GM23338 (cell line): ENCODE results near the gene MPRIP. TPM values are rescaled to one million over a fixed set of nuclear protein-coding genes. Genes with fewer than 3 reads are reported as not detected.
A peak's percentile ranks its signal among the peaks of the same experiment; 100 is the strongest.

Source experiments
- ATAC-seq: fragments of 200-7000 bp; cut with Tn5 transposase; 3 replicates; pipeline ENCODE4 v1.9.1; 2020
- DNase-seq: peaks from one replicate; pipeline ENCODE4 v3.0.0-alpha.2; 2015; ENCODE audit warnings: low spot score
- H2AFZ ChIP-seq: fragments of 200-600 bp; sonication (generic); 2 replicates; pipeline ENCODE4 v1.8.0; 2016; ENCODE audit warnings: antibody characterized with exemption, mild to moderate bottlenecking, moderate library complexity
- H3F3A ChIP-seq: fragments of 200-600 bp; sonication (generic); replicated peaks from 2 replicates; pipeline ENCODE4 v1.8.0; 2017; ENCODE audit warnings: antibody characterized with exemption, mixed run types, low read depth
- H3K27ac ChIP-seq: fragments of 200-600 bp; sonication (generic); 2 replicates; pipeline ENCODE4 v1.6.1; 2016; ENCODE audit warnings: low read depth
- H3K27me3 ChIP-seq: fragments of 200-600 bp; sonication (generic); 2 replicates; pipeline ENCODE4 v1.8.0; 2016; ENCODE audit warnings: mild to moderate bottlenecking, mixed run types, moderate library complexity; ENCODE audit not compliant: insufficient read depth
- H3K36me3 ChIP-seq: fragments of 200-600 bp; sonication (generic); 2 replicates; pipeline ENCODE4 v1.8.0; 2016; ENCODE audit warnings: mild to moderate bottlenecking; ENCODE audit not compliant: insufficient read depth
- H3K4me1 ChIP-seq: fragments of 200-600 bp; sonication (generic); 2 replicates; pipeline ENCODE4 v1.8.0; 2016; ENCODE audit warnings: mild to moderate bottlenecking, moderate library complexity; ENCODE audit not compliant: insufficient read depth
- H3K4me2 ChIP-seq: fragments of 200-600 bp; sonication (generic); 2 replicates; pipeline ENCODE4 v1.7.1; 2017; ENCODE audit warnings: mixed run types
- H3K4me3 ChIP-seq: fragments of 200-600 bp; sonication (generic); 2 replicates; pipeline ENCODE4 v1.6.1; 2016; ENCODE audit warnings: mixed run types
- H3K79me2 ChIP-seq: fragments of 200-600 bp; sonication (generic); replicated peaks from 2 replicates; pipeline ENCODE4 v1.8.0; 2017; ENCODE audit warnings: mild to moderate bottlenecking; ENCODE audit not compliant: insufficient read depth
- H3K9me2 ChIP-seq: fragments of 200-600 bp; sonication (generic); 2 replicates; pipeline ENCODE4 v1.8.0; 2017; ENCODE audit not compliant: insufficient read depth
- H4K20me1 ChIP-seq: fragments of 200-600 bp; sonication (generic); replicated peaks from 2 replicates; pipeline ENCODE4 v1.8.0; 2017; ENCODE audit warnings: mild to moderate bottlenecking; ENCODE audit not compliant: insufficient read depth
- H3K27ac Mint-ChIP-seq: 2 replicates; pipeline ENCODE4 v1.8.0; 2020; ENCODE audit warnings: inconsistent platforms, mild to moderate bottlenecking, moderate library complexity, mixed read lengths
- H3K27me3 Mint-ChIP-seq: 3 replicates; pipeline ENCODE4 v1.8.0; 2022; ENCODE audit warnings: low read depth, mild to moderate bottlenecking, moderate library complexity, mixed read lengths, inconsistent platforms; ENCODE audit not compliant: insufficient read depth, poor library complexity
- H3K36me3 Mint-ChIP-seq: 3 replicates; pipeline ENCODE4 v1.8.0; 2021; ENCODE audit warnings: low read depth, mild to moderate bottlenecking, inconsistent platforms, moderate library complexity, mixed read lengths
- H3K4me1 Mint-ChIP-seq: 3 replicates; pipeline ENCODE4 v1.8.0; 2020; ENCODE audit warnings: mild to moderate bottlenecking, inconsistent platforms, mixed read lengths
- H3K4me3 Mint-ChIP-seq: 3 replicates; pipeline ENCODE4 v1.8.0; 2021; ENCODE audit warnings: moderate library complexity, mild to moderate bottlenecking, inconsistent platforms, mixed read lengths
- H3K9me3 Mint-ChIP-seq: 3 replicates; pipeline ENCODE4 v1.8.0; 2020; ENCODE audit warnings: moderate library complexity, mild to moderate bottlenecking, inconsistent platforms, mixed read lengths
- CREB1 ChIP-seq: fragments of 250-450 bp; sonication (Bioruptor Pico); IDR thresholded peaks from 2 replicates; pipeline ENCODE4 v1.5.0; 2020; ENCODE audit warnings: low read depth, mild to moderate bottlenecking, moderate library complexity
- EZH2 ChIP-seq: fragments of 200-600 bp; sonication (generic); IDR thresholded peaks from one replicate; pipeline ENCODE4 v1.8.0; 2017; ENCODE audit warnings: antibody characterized with exemption, mild to moderate bottlenecking, low read depth; ENCODE audit not compliant: unreplicated experiment
- EZH2phosphoT487 ChIP-seq: fragments of 200-600 bp; sonication (generic); IDR thresholded peaks from one replicate; pipeline ENCODE4 v1.8.1; 2018; ENCODE audit warnings: antibody characterized with exemption; ENCODE audit not compliant: unreplicated experiment
- NANOG ChIP-seq: IDR thresholded peaks from 2 replicates; pipeline ENCODE4 v1.6.1; 2016; ENCODE audit warnings: antibody characterized with exemption, borderline replicate concordance
- POLR2AphosphoS5 ChIP-seq: IDR thresholded peaks from 2 replicates; pipeline ENCODE4 v1.6.1; 2016; ENCODE audit warnings: antibody characterized with exemption, low read depth
- STAT1 ChIP-seq: IDR thresholded peaks from one replicate; pipeline ENCODE4 v1.6.1; 2016; ENCODE audit warnings: antibody characterized with exemption; ENCODE audit not compliant: unreplicated experiment
- ZNF114 ChIP-seq: fragments of 250-450 bp; sonication (Bioruptor Pico); IDR thresholded peaks from 2 replicates; pipeline ENCODE4 v1.5.0; 2020; ENCODE audit warnings: mild to moderate bottlenecking, moderate library complexity
- ZNF331 ChIP-seq: fragments of 250-450 bp; sonication (Bioruptor Pico); IDR thresholded peaks from 2 replicates; pipeline ENCODE4 v1.5.0; 2020; ENCODE audit warnings: low read depth, mild to moderate bottlenecking, moderate library complexity
- polyA plus RNA-seq: library from polyadenylated mRNA; unstranded; fragments of >200 nt; fragmentation: Nextera tagmentation; extraction: Ambion mirVana; gene quantifications from 2 replicates; pipeline ENCODE4 v1.2.1, GENCODE V29; 2016
- total RNA-seq: library from RNA; depleted of rRNA; stranded (reverse); fragments of >200 nt; shearing (Covaris generic); gene quantifications from 2 replicates; pipeline ENCODE4 v1.2.3, GENCODE V29; 2014
- TF ChIP-seq, protein P1 (sequence below): IDR thresholded peaks from one replicate; pipeline ENCODE4 v1.6.1; 2018; ENCODE audit warnings: antibody characterized with exemption; ENCODE audit not compliant: unreplicated experiment
- TF ChIP-seq, protein P2 (sequence below): IDR thresholded peaks from 2 replicates; pipeline ENCODE4 v1.6.1; 2016; ENCODE audit warnings: antibody characterized with exemption
- TF ChIP-seq, protein P3 (sequence below): fragments of 250-450 bp; sonication (Bioruptor Pico); IDR thresholded peaks from 2 replicates; pipeline ENCODE4 v1.5.0; 2020; ENCODE audit warnings: mild to moderate bottlenecking, moderate library complexity
- TF ChIP-seq, protein P4 (sequence below), 2 experiments: fragments of 200-600 bp in 1 of 2; sonication (generic) in 1 of 2; conservative IDR thresholded peaks; 2 replicates each; pipeline versions ENCODE4 v1.5.1 to v1.6.1; 2016 to 2017; ENCODE audit warnings: antibody characterized with exemption in 2 of 2, low read depth in 2 of 2, mild to moderate bottlenecking in 2 of 2, moderate library complexity in 1 of 2

MPRIP gene
- total and polyA plus RNA-seq, 2 experiments from 2014 or later, result 39.3 to 113 TPM

DNA sequence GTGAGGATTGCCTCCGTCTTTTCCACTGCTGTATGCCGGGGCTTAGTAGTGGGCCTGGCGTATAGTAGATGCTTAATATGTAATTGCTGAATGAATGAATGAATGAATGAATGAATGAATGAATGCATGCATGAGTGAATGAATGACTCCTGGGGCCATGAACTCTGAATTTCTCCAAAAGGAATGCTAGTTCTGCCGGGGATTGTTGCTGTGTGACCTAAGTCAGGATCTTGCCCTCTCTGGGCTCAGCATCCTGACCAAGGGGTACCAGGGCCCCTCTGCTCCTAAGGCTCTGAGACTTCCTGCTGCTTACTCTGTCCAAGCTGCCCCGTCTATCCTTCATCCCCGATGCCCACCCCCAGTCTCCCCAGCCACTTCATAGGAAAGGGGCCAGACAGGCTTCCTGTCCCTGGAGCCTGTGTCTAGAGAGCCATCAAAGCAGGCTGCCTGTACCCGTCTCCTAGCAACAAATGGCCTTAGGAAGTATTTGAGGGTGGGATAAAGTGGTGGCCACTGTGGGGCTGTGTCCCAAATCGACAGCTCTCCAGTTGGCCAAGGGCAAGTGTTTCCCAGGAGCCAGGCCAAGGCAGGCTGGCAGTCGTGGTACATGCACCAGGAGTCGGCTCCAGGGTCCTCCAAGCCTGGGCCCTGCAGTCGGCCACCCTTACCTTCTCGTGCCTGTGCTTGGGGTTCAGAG lies 11.6 kb upstream of the MPRIP start:
- H3K27ac Mint-ChIP-seq, result no peak overlapping the region; the same call in 1 of the 2 replicates
- peaks cover 31% of the 10 kb centered on the region for H3K4me1 Mint-ChIP-seq
- TF ChIP-seq, protein P1, sequence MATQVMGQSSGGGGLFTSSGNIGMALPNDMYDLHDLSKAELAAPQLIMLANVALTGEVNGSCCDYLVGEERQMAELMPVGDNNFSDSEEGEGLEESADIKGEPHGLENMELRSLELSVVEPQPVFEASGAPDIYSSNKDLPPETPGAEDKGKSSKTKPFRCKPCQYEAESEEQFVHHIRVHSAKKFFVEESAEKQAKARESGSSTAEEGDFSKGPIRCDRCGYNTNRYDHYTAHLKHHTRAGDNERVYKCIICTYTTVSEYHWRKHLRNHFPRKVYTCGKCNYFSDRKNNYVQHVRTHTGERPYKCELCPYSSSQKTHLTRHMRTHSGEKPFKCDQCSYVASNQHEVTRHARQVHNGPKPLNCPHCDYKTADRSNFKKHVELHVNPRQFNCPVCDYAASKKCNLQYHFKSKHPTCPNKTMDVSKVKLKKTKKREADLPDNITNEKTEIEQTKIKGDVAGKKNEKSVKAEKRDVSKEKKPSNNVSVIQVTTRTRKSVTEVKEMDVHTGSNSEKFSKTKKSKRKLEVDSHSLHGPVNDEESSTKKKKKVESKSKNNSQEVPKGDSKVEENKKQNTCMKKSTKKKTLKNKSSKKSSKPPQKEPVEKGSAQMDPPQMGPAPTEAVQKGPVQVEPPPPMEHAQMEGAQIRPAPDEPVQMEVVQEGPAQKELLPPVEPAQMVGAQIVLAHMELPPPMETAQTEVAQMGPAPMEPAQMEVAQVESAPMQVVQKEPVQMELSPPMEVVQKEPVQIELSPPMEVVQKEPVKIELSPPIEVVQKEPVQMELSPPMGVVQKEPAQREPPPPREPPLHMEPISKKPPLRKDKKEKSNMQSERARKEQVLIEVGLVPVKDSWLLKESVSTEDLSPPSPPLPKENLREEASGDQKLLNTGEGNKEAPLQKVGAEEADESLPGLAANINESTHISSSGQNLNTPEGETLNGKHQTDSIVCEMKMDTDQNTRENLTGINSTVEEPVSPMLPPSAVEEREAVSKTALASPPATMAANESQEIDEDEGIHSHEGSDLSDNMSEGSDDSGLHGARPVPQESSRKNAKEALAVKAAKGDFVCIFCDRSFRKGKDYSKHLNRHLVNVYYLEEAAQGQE, result no peak
- no peak for TF ChIP-seq EZH2phosphoT487
- TF ChIP-seq, protein P2, sequence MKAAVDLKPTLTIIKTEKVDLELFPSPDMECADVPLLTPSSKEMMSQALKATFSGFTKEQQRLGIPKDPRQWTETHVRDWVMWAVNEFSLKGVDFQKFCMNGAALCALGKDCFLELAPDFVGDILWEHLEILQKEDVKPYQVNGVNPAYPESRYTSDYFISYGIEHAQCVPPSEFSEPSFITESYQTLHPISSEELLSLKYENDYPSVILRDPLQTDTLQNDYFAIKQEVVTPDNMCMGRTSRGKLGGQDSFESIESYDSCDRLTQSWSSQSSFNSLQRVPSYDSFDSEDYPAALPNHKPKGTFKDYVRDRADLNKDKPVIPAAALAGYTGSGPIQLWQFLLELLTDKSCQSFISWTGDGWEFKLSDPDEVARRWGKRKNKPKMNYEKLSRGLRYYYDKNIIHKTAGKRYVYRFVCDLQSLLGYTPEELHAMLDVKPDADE, result no peak
- no peak for TF ChIP-seq STAT1
- no peak for TF ChIP-seq POLR2AphosphoS5
- TF ChIP-seq, protein P3, sequence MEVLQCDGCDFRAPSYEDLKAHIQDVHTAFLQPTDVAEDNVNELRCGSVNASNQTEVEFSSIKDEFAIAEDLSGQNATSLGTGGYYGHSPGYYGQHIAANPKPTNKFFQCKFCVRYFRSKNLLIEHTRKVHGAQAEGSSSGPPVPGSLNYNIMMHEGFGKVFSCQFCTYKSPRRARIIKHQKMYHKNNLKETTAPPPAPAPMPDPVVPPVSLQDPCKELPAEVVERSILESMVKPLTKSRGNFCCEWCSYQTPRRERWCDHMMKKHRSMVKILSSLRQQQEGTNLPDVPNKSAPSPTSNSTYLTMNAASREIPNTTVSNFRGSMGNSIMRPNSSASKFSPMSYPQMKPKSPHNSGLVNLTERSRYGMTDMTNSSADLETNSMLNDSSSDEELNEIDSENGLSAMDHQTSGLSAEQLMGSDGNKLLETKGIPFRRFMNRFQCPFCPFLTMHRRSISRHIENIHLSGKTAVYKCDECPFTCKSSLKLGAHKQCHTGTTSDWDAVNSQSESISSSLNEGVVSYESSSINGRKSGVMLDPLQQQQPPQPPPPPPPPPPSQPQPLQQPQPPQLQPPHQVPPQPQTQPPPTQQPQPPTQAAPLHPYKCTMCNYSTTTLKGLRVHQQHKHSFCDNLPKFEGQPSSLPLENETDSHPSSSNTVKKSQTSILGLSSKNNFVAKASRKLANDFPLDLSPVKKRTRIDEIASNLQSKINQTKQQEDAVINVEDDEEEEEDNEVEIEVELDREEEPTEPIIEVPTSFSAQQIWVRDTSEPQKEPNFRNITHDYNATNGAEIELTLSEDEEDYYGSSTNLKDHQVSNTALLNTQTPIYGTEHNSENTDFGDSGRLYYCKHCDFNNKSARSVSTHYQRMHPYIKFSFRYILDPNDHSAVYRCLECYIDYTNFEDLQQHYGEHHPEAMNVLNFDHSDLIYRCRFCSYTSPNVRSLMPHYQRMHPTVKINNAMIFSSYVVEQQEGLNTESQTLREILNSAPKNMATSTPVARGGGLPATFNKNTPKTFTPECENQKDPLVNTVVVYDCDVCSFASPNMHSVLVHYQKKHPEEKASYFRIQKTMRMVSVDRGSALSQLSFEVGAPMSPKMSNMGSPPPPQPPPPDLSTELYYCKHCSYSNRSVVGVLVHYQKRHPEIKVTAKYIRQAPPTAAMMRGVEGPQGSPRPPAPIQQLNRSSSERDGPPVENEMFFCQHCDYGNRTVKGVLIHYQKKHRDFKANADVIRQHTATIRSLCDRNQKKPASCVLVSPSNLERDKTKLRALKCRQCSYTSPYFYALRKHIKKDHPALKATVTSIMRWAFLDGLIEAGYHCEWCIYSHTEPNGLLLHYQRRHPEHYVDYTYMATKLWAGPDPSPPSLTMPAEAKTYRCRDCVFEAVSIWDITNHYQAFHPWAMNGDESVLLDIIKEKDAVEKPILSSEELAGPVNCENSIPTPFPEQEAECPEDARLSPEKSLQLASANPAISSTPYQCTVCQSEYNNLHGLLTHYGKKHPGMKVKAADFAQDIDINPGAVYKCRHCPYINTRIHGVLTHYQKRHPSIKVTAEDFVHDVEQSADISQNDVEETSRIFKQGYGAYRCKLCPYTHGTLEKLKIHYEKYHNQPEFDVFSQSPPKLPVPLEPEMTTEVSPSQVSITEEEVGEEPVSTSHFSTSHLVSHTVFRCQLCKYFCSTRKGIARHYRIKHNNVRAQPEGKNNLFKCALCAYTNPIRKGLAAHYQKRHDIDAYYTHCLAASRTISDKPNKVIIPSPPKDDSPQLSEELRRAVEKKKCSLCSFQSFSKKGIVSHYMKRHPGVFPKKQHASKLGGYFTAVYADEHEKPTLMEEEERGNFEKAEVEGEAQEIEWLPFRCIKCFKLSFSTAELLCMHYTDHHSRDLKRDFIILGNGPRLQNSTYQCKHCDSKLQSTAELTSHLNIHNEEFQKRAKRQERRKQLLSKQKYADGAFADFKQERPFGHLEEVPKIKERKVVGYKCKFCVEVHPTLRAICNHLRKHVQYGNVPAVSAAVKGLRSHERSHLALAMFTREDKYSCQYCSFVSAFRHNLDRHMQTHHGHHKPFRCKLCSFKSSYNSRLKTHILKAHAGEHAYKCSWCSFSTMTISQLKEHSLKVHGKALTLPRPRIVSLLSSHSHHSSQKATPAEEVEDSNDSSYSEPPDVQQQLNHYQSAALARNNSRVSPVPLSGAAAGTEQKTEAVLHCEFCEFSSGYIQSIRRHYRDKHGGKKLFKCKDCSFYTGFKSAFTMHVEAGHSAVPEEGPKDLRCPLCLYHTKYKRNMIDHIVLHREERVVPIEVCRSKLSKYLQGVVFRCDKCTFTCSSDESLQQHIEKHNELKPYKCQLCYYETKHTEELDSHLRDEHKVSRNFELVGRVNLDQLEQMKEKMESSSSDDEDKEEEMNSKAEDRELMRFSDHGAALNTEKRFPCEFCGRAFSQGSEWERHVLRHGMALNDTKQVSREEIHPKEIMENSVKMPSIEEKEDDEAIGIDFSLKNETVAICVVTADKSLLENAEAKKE (CRISPR knock-in tag), result no peak
- no peak for TF ChIP-seq EZH2
- no peak for TF ChIP-seq ZNF114 (CRISPR knock-in tag)
- TF ChIP-seq ZNF331 (CRISPR knock-in tag), result no peak
- TF ChIP-seq CREB1 (CRISPR knock-in tag), result no peak
- no peak for TF ChIP-seq NANOG
- TF ChIP-seq, protein P4, sequence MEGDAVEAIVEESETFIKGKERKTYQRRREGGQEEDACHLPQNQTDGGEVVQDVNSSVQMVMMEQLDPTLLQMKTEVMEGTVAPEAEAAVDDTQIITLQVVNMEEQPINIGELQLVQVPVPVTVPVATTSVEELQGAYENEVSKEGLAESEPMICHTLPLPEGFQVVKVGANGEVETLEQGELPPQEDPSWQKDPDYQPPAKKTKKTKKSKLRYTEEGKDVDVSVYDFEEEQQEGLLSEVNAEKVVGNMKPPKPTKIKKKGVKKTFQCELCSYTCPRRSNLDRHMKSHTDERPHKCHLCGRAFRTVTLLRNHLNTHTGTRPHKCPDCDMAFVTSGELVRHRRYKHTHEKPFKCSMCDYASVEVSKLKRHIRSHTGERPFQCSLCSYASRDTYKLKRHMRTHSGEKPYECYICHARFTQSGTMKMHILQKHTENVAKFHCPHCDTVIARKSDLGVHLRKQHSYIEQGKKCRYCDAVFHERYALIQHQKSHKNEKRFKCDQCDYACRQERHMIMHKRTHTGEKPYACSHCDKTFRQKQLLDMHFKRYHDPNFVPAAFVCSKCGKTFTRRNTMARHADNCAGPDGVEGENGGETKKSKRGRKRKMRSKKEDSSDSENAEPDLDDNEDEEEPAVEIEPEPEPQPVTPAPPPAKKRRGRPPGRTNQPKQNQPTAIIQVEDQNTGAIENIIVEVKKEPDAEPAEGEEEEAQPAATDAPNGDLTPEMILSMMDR (conservative IDR thresholded peaks at IDR 0.05; ENCODE audit: low read depth in 2 of 2), result no peak
- Histone ChIP-seq H3K4me2 (no peak overlapping the region), H4K20me1 (no peaks in the 10 kb centered on the region), H3K4me3 (no peak overlapping the region), H3K27me3 (no peaks in the 10 kb centered on the region), H3F3A (no peaks in the 10 kb centered on the region), H3K79me2 (no peaks in the 10 kb centered on the region), H2AFZ (no peak overlapping the region), H3K36me3 (no peaks in the 10 kb centered on the region), H3K4me1 (peaks cover 18% of the 10 kb centered on the region), H3K9me2 (no peaks in the 10 kb centered on the region), H3K27ac (no peak overlapping the region)
- ATAC-seq (no peak), DNase-seq (peak; percentile 42)
- H3K4me3 Mint-ChIP-seq, result peak overlapping the region; percentile 7; the same call in 1 of the 3 replicates
- H3K27me3 Mint-ChIP-seq, result peaks cover 4% of the 10 kb centered on the region
- no peaks in the 10 kb centered on the region for H3K36me3 Mint-ChIP-seq
- no peaks in the 10 kb centered on the region for H3K9me3 Mint-ChIP-seq
